ENCODE data around the gene POLR1E. TPM values are rescaled to one million over a fixed set of nuclear protein-coding genes. Genes with fewer than 3 reads are reported as not detected.

The POLR1E gene
- total RNA-seq, 2 donors from 2014 or later: 15.0 to 29.7 TPM

GRCh38 chr9:37480759-37481158, 5.0 kb upstream of the POLR1E start:
- no peak for DNase-seq (ENCODE audit: low spot score)
- TF ChIP-seq CTCF (IDR thresholded peaks at IDR 0.05): no peak
- Histone ChIP-seq H3K27me3 (replicated peaks; ENCODE audit: insufficient read depth) (no peaks in the 10 kb centered on the region), H3K36me3 (no peaks in the 10 kb centered on the region), H3K9me3 (no peaks in the 10 kb centered on the region), H3K4me1 (ENCODE audit: control insufficient read depth in 1 of 2, low read depth in 2 of 2) (peaks cover 0 to 3% of the 10 kb centered on the region in 2 donors), H3K4me3 (no peak overlapping the region), H3K27ac (no peak overlapping the region)
- ATAC-seq (ENCODE audit: insufficient number of reproducible peaks, low FRiP score, low read depth): no peak

- TF ChIP-seq CTCF (IDR thresholded peaks at IDR 0.05): no peak
- Histone ChIP-seq H3K4me3 (peak overlapping the region; percentile 87), H3K4me1 (ENCODE audit: control insufficient read depth in 1 of 2, low read depth in 2 of 2) (peaks cover 17 to 22% of the 10 kb centered on the region in 2 donors), H3K27ac (peak overlapping the region; percentile 90 to 93), H3K27me3 (replicated peaks; ENCODE audit: insufficient read depth) (no peaks in the 10 kb centered on the region), H3K36me3 (no peaks in the 10 kb centered on the region), H3K9me3 (no peaks in the 10 kb centered on the region)
- ATAC-seq (ENCODE audit: insufficient number of reproducible peaks, low FRiP score, low read depth) (no peak), DNase-seq (ENCODE audit: low spot score) (no peak)
Measured at GRCh38 chr9:37486256-37486615, 488 bp downstream of the POLR1E start.

- Histone ChIP-seq H3K27ac (peak overlapping the region; percentile 90 to 93), H3K36me3 (no peaks in the 10 kb centered on the region), H3K4me3 (peak overlapping the region; percentile 87), H3K4me1 (ENCODE audit: control insufficient read depth in 1 of 2, low read depth in 2 of 2) (peaks cover 17 to 22% of the 10 kb centered on the region in 2 donors), H3K27me3 (replicated peaks; ENCODE audit: insufficient read depth) (no peaks in the 10 kb centered on the region), H3K9me3 (no peaks in the 10 kb centered on the region)
- TF ChIP-seq CTCF (IDR thresholded peaks at IDR 0.05): no peak
- ATAC-seq (ENCODE audit: insufficient number of reproducible peaks, low FRiP score, low read depth): peak; percentile 74
- peak; percentile 54 for DNase-seq (ENCODE audit: low spot score)
Measured at GRCh38 chr9:37486616-37487548, 1.1 kb downstream of the POLR1E start.

GRCh38 chr9:37491939-37492338, 6.2 kb downstream of the POLR1E start:
- Histone ChIP-seq H3K36me3 (peaks cover 6% of the 10 kb centered on the region), H3K27me3 (replicated peaks; ENCODE audit: insufficient read depth) (no peaks in the 10 kb centered on the region), H3K4me3 (no peak overlapping the region), H3K9me3 (no peaks in the 10 kb centered on the region), H3K4me1 (ENCODE audit: control insufficient read depth in 1 of 2, low read depth in 2 of 2) (peaks cover 12 to 30% of the 10 kb centered on the region in 2 donors), H3K27ac (no peak overlapping the region)
- ATAC-seq (ENCODE audit: insufficient number of reproducible peaks, low FRiP score, low read depth) (no peak), DNase-seq (ENCODE audit: low spot score) (no peak)
- no peak for TF ChIP-seq CTCF (IDR thresholded peaks at IDR 0.05)

GRCh38 chr9:37495571-37495970, 9.8 kb downstream of the POLR1E start:
- H3K36me3 ChIP-seq: peaks cover 20% of the 10 kb centered on the region
- H3K9me3 ChIP-seq: no peaks in the 10 kb centered on the region
- DNase-seq (ENCODE audit: low spot score): no peak
- H3K4me1 ChIP-seq (ENCODE audit: control insufficient read depth in 1 of 2, low read depth in 2 of 2): peaks cover 5 to 18% of the 10 kb centered on the region in 2 donors
- no peak for TF ChIP-seq CTCF (IDR thresholded peaks at IDR 0.05)
- peak; percentile 75 for ATAC-seq (ENCODE audit: insufficient number of reproducible peaks, low FRiP score, low read depth)
- H3K27ac ChIP-seq: peak overlapping the region; percentile 86 to 88
- H3K4me3 ChIP-seq: peak overlapping the region; percentile 15
- H3K27me3 ChIP-seq (replicated peaks; ENCODE audit: insufficient read depth): no peaks in the 10 kb centered on the region
